ENCODE results near the gene SV2B. TPM values are rescaled to one million over a fixed set of nuclear protein-coding genes. Genes with fewer than 3 reads are reported as not detected.

The SV2B gene
- total RNA-seq, 3 donors from 2014 or later = 0.44 to 4.9 (median 2.2) TPM

DNA sequence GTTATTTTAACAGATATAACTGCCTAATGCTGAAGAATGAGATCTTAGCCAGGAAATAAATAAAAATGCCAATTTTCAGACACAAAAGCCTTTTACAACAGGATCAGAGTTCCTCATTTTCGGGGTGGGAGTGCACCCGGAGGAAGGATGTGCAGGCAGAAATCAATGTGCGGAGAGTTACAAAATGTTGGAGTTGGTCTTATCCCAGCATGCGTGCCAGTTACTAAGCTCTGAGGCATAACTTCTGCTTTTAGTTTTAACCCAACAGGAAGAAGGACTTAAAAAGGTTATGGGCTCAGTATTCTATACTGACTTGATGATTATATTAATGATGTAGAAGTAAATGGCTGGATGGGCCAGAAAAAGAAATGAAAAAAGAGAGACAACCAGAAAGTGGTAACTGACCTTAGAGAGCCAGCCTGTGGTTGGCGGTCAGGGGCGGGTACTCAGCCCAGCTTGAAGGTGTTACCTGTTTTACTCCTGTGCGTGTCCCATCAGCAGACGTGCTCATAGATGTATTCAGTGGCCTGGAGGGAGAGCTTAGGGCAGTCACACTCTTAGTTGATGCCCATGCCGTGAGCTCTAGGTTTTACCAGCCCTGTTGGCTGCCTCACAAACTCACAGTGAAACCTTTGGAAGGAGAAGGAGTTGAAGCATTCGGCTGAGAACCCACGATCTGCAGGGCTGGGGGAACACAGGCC, 164.7 kb downstream of the SV2B start:
- H3K27ac ChIP-seq = peak overlapping the region in 1 of 2 donors; percentile 68
- DNase-seq (ENCODE audit: low spot score in 2 of 2) = no peak

GRCh38 chr15:91265416-91265940, 165.4 kb downstream of the SV2B start:
- Histone ChIP-seq H3K4me1 (no peaks in the 10 kb centered on the region), H3K9me3 (no peaks in the 10 kb centered on the region), H3K27me3 (peaks cover 0 to 1% of the 10 kb centered on the region in 2 donors), H3K4me3 (no peak overlapping the region), H3K27ac (no peak overlapping the region), H3K36me3 (no peaks in the 10 kb centered on the region)
- TF ChIP-seq CTCF (IDR thresholded peaks at IDR 0.05) (no peak), POLR2A (IDR thresholded peaks at IDR 0.05) (no peak), POLR2AphosphoS5 (IDR thresholded peaks at IDR 0.05) (no peak)
- intact Hi-C loops (cut with DNase I; ENCODE audit: low total_unique reads) = loop anchor here (5.0 kb wide), 1 partner anchor 308 kb away; no protein-coding TSS in a partner anchor
- DNase-seq (ENCODE audit: low spot score in 2 of 2) = no peak

More for the DNA sequence above, 164.7 kb downstream of the SV2B start:
- TF ChIP-seq POLR2AphosphoS5 (IDR thresholded peaks at IDR 0.05) (no peak), CTCF (IDR thresholded peaks at IDR 0.05) (no peak), POLR2A (IDR thresholded peaks at IDR 0.05) (no peak)
- no peaks in the 10 kb centered on the region for H3K27me3 ChIP-seq
- H3K4me1 ChIP-seq = no peaks in the 10 kb centered on the region
- intact Hi-C loops (cut with DNase I; ENCODE audit: low total_unique reads) = loop anchor here (5.0 kb wide), 1 partner anchor 308 kb away; no protein-coding TSS in a partner anchor
- H3K36me3 ChIP-seq = no peaks in the 10 kb centered on the region
- no peak overlapping the region for H3K4me3 ChIP-seq
- no peaks in the 10 kb centered on the region for H3K9me3 ChIP-seq

GRCh38 chr15:91268510-91268909, 168.5 kb downstream of the SV2B start:
- Histone ChIP-seq H3K4me3 (no peak overlapping the region), H3K4me1 (no peaks in the 10 kb centered on the region), H3K9me3 (no peaks in the 10 kb centered on the region), H3K36me3 (no peaks in the 10 kb centered on the region), H3K27ac (no peak overlapping the region), H3K27me3 (peaks cover 0 to 9% of the 10 kb centered on the region in 2 donors)
- no peak for DNase-seq (ENCODE audit: low spot score in 2 of 2)
- no peak for TF ChIP-seq CTCF (IDR thresholded peaks at IDR 0.05)
- no peak for TF ChIP-seq POLR2AphosphoS5 (IDR thresholded peaks at IDR 0.05)
- TF ChIP-seq POLR2A (IDR thresholded peaks at IDR 0.05) = no peak
- intact Hi-C loops (cut with DNase I; ENCODE audit: low total_unique reads) = loop anchor here (5.0 kb wide), 1 partner anchor 311 kb away; no protein-coding TSS in a partner anchor

GRCh38 chr15:91270747-91271146, 170.7 kb downstream of the SV2B start:
- H3K9me3 ChIP-seq = peaks cover 0 to under 1% of the 10 kb centered on the region in 2 donors
- H3K4me3 ChIP-seq = no peak overlapping the region
- no peak overlapping the region for H3K27ac ChIP-seq
- TF ChIP-seq POLR2A (IDR thresholded peaks at IDR 0.05) = no peak
- TF ChIP-seq POLR2AphosphoS5 (IDR thresholded peaks at IDR 0.05) = no peak
- no peaks in the 10 kb centered on the region for H3K36me3 ChIP-seq
- no peaks in the 10 kb centered on the region for H3K4me1 ChIP-seq
- DNase-seq (ENCODE audit: low spot score in 2 of 2) = no peak
- H3K27me3 ChIP-seq = peaks cover 0 to 9% of the 10 kb centered on the region in 2 donors
- intact Hi-C loops (cut with DNase I; ENCODE audit: low total_unique reads) = no loop called here

- TF ChIP-seq CTCF (IDR thresholded peaks at IDR 0.05) (peak in 2 of 3 donors; percentile 65 to 79), POLR2AphosphoS5 (IDR thresholded peaks at IDR 0.05) (no peak)
- H3K36me3 ChIP-seq = no peaks in the 10 kb centered on the region
- peaks cover 0 to 9% of the 10 kb centered on the region in 2 donors for H3K27me3 ChIP-seq
- peaks cover 0 to 7% of the 10 kb centered on the region in 2 donors for H3K9me3 ChIP-seq
- H3K4me1 ChIP-seq = no peaks in the 10 kb centered on the region
- H3K27ac ChIP-seq = no peak overlapping the region
- intact Hi-C loops (cut with DNase I; ENCODE audit: low total_unique reads) = no loop called here
- DNase-seq (ENCODE audit: low spot score in 2 of 2) = peak in 1 of 2 donors; percentile 30
- no peak overlapping the region for H3K4me3 ChIP-seq
Measured at GRCh38 chr15:91271565-91272153, 171.6 kb downstream of the SV2B start.

All from breast epithelium (tissue), 4 donors.